Body of pancreas (tissue), 4 donors: ENCODE results near the gene TMEM14B.

Experiments
- CTCF ChIP-seq, 7 experiments: fragments of 450-650 bp in 4 of 7; fragments of 200-600 bp in 3 of 7; sonication (generic) in 3 of 7; IDR thresholded peaks; one replicate each; pipeline ENCODE4 v1.5.1; 2016 to 2019; ENCODE audit warnings: antibody characterized with exemption in 7 of 7
- POLR2A ChIP-seq, 3 donors: fragments of 450-650 bp; IDR thresholded peaks; one replicate each; pipeline ENCODE4 v1.6.1; 2016; ENCODE audit warnings: antibody characterized with exemption in 3 of 3, mild to moderate bottlenecking in 2 of 3

DNA sequence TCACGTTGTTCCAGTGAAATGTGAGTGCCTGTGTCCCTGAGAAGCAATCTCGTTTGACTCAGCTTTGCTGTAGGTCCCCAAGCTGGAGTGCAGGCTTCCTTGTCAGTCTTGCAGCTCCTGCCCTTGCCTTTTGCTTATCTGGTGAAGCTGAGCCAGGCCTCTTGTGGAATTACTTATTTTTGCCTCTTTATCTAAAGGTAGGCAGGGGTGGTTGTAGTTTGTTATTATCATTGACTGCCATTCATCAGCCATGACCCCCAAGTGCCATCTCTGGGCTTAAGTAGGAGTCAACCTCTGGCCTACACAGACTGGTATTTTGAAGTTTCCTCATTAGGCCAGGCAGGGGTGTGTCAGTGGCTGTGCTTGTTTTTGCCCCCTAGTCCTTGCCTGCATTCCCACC, 2.1 kb downstream of the TMEM14B start:
- TF ChIP-seq CTCF (IDR thresholded peaks at IDR 0.05) (no peak), POLR2A (IDR thresholded peaks at IDR 0.05) (no peak)
